Tibial nerve (tissue), 4 donors: Measurements from ENCODE around the gene SLC4A1AP.

Experiments
- CTCF ChIP-seq, 5 experiments: fragments of 200-600 bp in 3 of 5; fragments of 450-650 bp in 2 of 5; sonication (generic) in 3 of 5; IDR thresholded peaks; one replicate each; pipeline ENCODE4 v1.5.1; 2016 to 2019; ENCODE audit warnings: antibody characterized with exemption in 5 of 5, mild to moderate bottlenecking in 3 of 5, moderate library complexity in 2 of 5
- EP300 ChIP-seq, 2 donors: sonication (generic); formaldehyde crosslinking; IDR thresholded peaks; one replicate each; pipeline ENCODE4 v1.6.1; 2017; ENCODE audit warnings: antibody characterized with exemption in 2 of 2, mild to moderate bottlenecking in 1 of 2

DNA sequence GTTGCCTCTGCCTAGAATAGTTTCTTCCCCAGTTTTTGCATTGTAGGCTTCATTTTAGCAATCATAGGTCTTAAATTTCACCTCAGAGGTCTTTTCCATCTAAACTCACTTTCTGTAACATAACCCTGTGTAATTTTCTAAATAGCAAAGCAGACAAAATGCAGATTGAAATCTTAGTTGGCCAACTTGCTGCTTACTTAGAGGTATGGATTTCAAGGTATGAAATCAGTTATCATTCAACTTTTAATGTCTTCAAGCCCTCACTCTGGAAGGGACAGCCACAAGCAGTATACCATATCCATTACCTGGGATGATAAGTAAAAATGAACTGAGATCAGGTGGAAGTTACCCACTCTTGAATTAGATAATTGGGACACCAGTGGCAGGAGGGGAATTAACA is 38.7 kb upstream of the SLC4A1AP start:
- TF ChIP-seq CTCF (IDR thresholded peaks at IDR 0.05) (no peak), EP300 (IDR thresholded peaks at IDR 0.05) (no peak)
